Retinal pigment epithelial cell (primary cell): ENCODE measurements around the gene KIAA2012.

ENCODE experiments used
- DNase-seq: peaks from one replicate; pipeline ENCODE4 v3.0.0-alpha.2; 2010; ENCODE audit warnings: low read depth
- H3K4me3 ChIP-seq: 2 replicates; pipeline ENCODE4 v1.5.1; 2011; ENCODE audit warnings: mild to moderate bottlenecking, low read length, control low read depth, moderate library complexity
- CTCF ChIP-seq: conservative IDR thresholded peaks from 2 replicates; pipeline ENCODE4 v1.5.1; 2011; ENCODE audit warnings: low read depth, low read length, control low read depth, inconsistent platforms

KIAA2012 gene

GRCh38 chr2:202084265-202084664 lies 11.2 kb downstream of the KIAA2012 start:
- no peak for TF ChIP-seq CTCF
- H3K4me3 ChIP-seq = no peak overlapping the region
- DNase-seq = no peak

- no peak for DNase-seq
- no peak overlapping the region for H3K4me3 ChIP-seq
- no peak for TF ChIP-seq CTCF
Observed at GRCh38 chr2:202088777-202089176, 15.7 kb downstream of the KIAA2012 start.

GRCh38 chr2:202090530-202090929 lies 17.5 kb downstream of the KIAA2012 start:
- TF ChIP-seq CTCF = no peak
- no peak for DNase-seq
- H3K4me3 ChIP-seq = no peak overlapping the region

GRCh38 chr2:202091476-202091875 lies 18.4 kb downstream of the KIAA2012 start:
- no peak overlapping the region for H3K4me3 ChIP-seq
- DNase-seq = no peak
- TF ChIP-seq CTCF = no peak

GRCh38 chr2:202094426-202094986 lies 21.5 kb downstream of the KIAA2012 start:
- no peak for TF ChIP-seq CTCF
- no peak for DNase-seq
- H3K4me3 ChIP-seq = no peak overlapping the region

GRCh38 chr2:202095235-202095634 lies 22.2 kb downstream of the KIAA2012 start:
- H3K4me3 ChIP-seq = no peak overlapping the region
- TF ChIP-seq CTCF = no peak
- DNase-seq = no peak

- H3K4me3 ChIP-seq = no peak overlapping the region
- no peak for TF ChIP-seq CTCF
- DNase-seq = no peak
Observed at GRCh38 chr2:202096736-202097135, 23.7 kb downstream of the KIAA2012 start.
